ENCODE data around the gene NUP210.

- TF ChIP-seq CTCF (IDR thresholded peaks at IDR 0.05; ENCODE audit: borderline replicate concordance, extremely low read depth, low read length, poor library complexity, severe bottlenecking) (no peak), EZH2 (IDR thresholded peaks at IDR 0.05; ENCODE audit: borderline replicate concordance, low read depth, low read length, severe bottlenecking) (no peak)
Measured at GRCh38 chr3:13299531-13300155, 120.5 kb downstream of the NUP210 start.
